Breast epithelium (tissue), 4 donors: ENCODE results near the gene NTNG1. TPM values are rescaled to one million over a fixed set of nuclear protein-coding genes. Genes with fewer than 3 reads are reported as not detected.

Experiments
- DNase-seq, 2 donors: peaks; one replicate each; pipeline ENCODE4 v3.0.0-alpha.2; 2019; ENCODE audit warnings: low spot score in 2 of 2
- H3K27ac ChIP-seq, 2 donors: fragments of 200-600 bp; sonication (generic) in 1 of 2; one replicate each; pipeline ENCODE4 v1.5.1; 2016 to 2019; ENCODE audit warnings: mild to moderate bottlenecking in 1 of 2
- H3K27me3 ChIP-seq, 2 donors: fragments of 200-600 bp; sonication (generic) in 1 of 2; one replicate each; pipeline versions ENCODE4 v1.5.1 to v1.6.0; 2017 to 2019; ENCODE audit warnings: control low read depth in 1 of 2, mild to moderate bottlenecking in 1 of 2
- H3K36me3 ChIP-seq: fragments of 200-600 bp; one replicate; pipeline ENCODE4 v1.5.1; 2019
- H3K4me1 ChIP-seq, 2 donors: fragments of 200-600 bp; sonication (generic); one replicate each; pipeline ENCODE4 v1.5.1; 2016 to 2019; ENCODE audit warnings: control low read depth in 1 of 2
- H3K4me3 ChIP-seq, 3 donors: fragments of 200-600 bp; sonication (generic); 1 replicate in 2 of 3; 2 replicates in 1 of 3; pipeline ENCODE4 v1.5.1; 2016 to 2019; ENCODE audit warnings: mild to moderate bottlenecking in 3 of 3, moderate library complexity in 2 of 3
- H3K9me3 ChIP-seq, 2 donors: fragments of 200-600 bp; sonication (generic) in 1 of 2; one replicate each; pipeline ENCODE4 v1.5.1; 2016 to 2019; ENCODE audit warnings: control low read depth in 1 of 2
- POLR2A ChIP-seq: fragments of 450-650 bp; IDR thresholded peaks from one replicate; pipeline ENCODE4 v1.6.1; 2016; ENCODE audit warnings: antibody characterized with exemption, mild to moderate bottlenecking, moderate library complexity
- POLR2AphosphoS5 ChIP-seq, 3 donors: sonication (generic); formaldehyde crosslinking; IDR thresholded peaks; one replicate each; pipeline ENCODE4 v1.6.1; 2017; ENCODE audit warnings: antibody characterized with exemption in 3 of 3
- intact Hi-C: fragments of 100-400 bp; cut with DNase I; formaldehyde crosslinking; loops from one replicate; pipeline ENCODE4 v1.15.1; 2023; ENCODE audit warnings: low total_unique reads
- total RNA-seq, 3 donors: library from RNA; depleted of rRNA; stranded (reverse); fragments of >200 nt; gene quantifications; one replicate each; pipeline ENCODE4 v1.1.0, GENCODE V29; 2016
- TF ChIP-seq, protein P1 (sequence below), 3 donors: fragments of 450-650 bp; IDR thresholded peaks; one replicate each; pipeline ENCODE4 v1.5.1; 2016 to 2017; ENCODE audit warnings: antibody characterized with exemption in 3 of 3, mild to moderate bottlenecking in 3 of 3, moderate library complexity in 3 of 3

The NTNG1 gene
- total RNA-seq, 3 donors from 2014 or later: 0.32 to 5.7 (median 0.98) TPM

DNA sequence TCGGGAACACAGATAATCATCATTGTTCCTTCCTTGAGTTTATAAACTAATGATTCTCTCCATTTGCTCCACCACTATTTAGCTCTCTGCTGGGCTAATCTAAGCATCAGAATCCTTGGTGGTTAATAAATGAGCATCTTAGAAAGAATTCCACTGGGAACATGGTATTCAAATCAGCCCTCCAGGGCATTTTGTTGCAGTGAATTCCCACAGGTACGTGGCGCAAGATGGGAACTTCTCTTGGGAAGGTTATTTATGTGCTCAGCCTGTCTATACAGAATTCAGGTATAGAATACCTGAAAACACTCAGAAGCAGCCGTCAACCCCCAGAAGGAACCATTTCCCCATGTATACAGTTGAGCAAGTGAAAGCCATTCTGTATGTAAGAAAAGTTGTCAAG is 131.5 kb downstream of the NTNG1 start:
- DNase-seq: no peak
- TF ChIP-seq POLR2AphosphoS5 (IDR thresholded peaks at IDR 0.05): no peak
- TF ChIP-seq, protein P1, sequence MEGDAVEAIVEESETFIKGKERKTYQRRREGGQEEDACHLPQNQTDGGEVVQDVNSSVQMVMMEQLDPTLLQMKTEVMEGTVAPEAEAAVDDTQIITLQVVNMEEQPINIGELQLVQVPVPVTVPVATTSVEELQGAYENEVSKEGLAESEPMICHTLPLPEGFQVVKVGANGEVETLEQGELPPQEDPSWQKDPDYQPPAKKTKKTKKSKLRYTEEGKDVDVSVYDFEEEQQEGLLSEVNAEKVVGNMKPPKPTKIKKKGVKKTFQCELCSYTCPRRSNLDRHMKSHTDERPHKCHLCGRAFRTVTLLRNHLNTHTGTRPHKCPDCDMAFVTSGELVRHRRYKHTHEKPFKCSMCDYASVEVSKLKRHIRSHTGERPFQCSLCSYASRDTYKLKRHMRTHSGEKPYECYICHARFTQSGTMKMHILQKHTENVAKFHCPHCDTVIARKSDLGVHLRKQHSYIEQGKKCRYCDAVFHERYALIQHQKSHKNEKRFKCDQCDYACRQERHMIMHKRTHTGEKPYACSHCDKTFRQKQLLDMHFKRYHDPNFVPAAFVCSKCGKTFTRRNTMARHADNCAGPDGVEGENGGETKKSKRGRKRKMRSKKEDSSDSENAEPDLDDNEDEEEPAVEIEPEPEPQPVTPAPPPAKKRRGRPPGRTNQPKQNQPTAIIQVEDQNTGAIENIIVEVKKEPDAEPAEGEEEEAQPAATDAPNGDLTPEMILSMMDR (IDR thresholded peaks at IDR 0.05): no peak
- no peak for TF ChIP-seq POLR2A

DNA sequence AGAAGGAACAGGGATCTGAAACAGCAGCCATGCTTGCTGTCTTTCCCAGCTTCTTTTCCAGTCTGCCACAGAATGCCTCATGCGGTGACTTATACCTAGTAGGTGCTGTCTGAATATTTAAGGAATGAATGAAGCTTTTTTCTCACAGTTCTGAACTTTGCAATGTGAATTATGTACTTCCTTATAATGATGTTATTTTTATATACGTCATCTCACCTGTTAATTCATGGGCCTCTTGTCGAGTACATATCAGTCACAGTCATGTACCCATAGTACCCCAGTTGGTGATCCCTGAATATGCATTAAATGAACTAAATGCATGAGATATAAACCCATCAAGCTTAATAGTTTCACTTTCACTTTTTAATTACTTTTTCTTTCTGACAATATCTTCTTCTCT is 132.7 kb downstream of the NTNG1 start:
- no peak overlapping the region for H3K4me3 ChIP-seq
- no peak overlapping the region for H3K27ac ChIP-seq
- no peak for TF ChIP-seq POLR2AphosphoS5 (IDR thresholded peaks at IDR 0.05)
- no peak for TF ChIP-seq POLR2A
- TF ChIP-seq, protein P1 (IDR thresholded peaks at IDR 0.05): no peak
- intact Hi-C loops: no loop called here
- no peaks in the 10 kb centered on the region for H3K4me1 ChIP-seq
- H3K9me3 ChIP-seq: no peaks in the 10 kb centered on the region
- H3K36me3 ChIP-seq: no peaks in the 10 kb centered on the region
- H3K27me3 ChIP-seq: no peaks in the 10 kb centered on the region
- DNase-seq: no peak

More for the DNA sequence above, 131.5 kb downstream of the NTNG1 start:
- Histone ChIP-seq H3K36me3 (no peaks in the 10 kb centered on the region), H3K27ac (no peak overlapping the region), H3K27me3 (no peaks in the 10 kb centered on the region), H3K4me1 (no peaks in the 10 kb centered on the region), H3K4me3 (no peak overlapping the region), H3K9me3 (no peaks in the 10 kb centered on the region)
- intact Hi-C loops: no loop called here

DNA sequence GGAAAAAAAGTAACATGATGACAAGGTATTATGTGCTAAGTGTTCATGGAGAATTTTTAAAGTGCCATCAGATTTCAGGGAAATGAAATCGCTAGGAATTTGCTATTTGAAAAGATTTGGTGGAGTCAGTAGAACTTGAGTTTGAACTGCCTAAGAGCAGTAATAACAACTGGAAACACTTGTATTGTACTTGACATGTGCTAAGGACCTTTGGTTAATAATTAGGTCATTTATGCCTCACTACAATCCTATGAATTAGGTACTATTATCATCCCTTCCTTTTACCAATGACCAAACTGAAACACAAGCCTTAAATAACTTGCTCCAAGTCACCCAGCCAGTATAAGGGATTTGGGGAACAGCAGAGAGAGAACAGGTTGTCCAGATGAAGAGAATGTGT is 133.4 kb downstream of the NTNG1 start:
- TF ChIP-seq POLR2AphosphoS5 (IDR thresholded peaks at IDR 0.05) (no peak), POLR2A (no peak)
- TF ChIP-seq, protein P1 (IDR thresholded peaks at IDR 0.05): no peak
- no peak for DNase-seq
- Histone ChIP-seq H3K4me3 (no peak overlapping the region), H3K9me3 (no peaks in the 10 kb centered on the region), H3K27ac (no peak overlapping the region), H3K27me3 (no peaks in the 10 kb centered on the region), H3K4me1 (no peaks in the 10 kb centered on the region), H3K36me3 (no peaks in the 10 kb centered on the region)
- intact Hi-C loops: no loop called here

DNA sequence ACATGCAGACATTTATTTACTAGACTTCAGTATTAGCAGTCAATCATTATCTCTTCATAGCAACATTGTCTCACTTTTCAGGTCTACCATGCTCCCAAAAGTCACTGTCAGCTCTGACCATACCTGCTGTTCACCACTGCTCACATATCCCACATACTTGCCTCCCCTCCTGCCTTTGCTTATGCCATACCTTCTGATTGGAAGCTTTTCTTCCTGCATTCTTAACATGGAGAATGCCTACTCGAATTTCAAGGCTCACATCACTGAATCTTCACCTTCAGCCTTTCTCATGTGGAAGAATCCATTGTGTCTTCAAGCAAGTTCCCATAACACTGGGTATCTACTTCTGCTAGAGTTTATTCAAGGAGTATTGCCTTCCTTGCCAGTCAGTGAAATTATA is 135.4 kb downstream of the NTNG1 start:
- Histone ChIP-seq H3K27ac (no peak overlapping the region), H3K27me3 (no peaks in the 10 kb centered on the region), H3K9me3 (no peaks in the 10 kb centered on the region), H3K4me3 (no peak overlapping the region), H3K36me3 (no peaks in the 10 kb centered on the region), H3K4me1 (no peaks in the 10 kb centered on the region)
- no peak for DNase-seq
- intact Hi-C loops: no loop called here
- TF ChIP-seq POLR2AphosphoS5 (IDR thresholded peaks at IDR 0.05): no peak
- TF ChIP-seq, protein P1 (IDR thresholded peaks at IDR 0.05): no peak

DNA sequence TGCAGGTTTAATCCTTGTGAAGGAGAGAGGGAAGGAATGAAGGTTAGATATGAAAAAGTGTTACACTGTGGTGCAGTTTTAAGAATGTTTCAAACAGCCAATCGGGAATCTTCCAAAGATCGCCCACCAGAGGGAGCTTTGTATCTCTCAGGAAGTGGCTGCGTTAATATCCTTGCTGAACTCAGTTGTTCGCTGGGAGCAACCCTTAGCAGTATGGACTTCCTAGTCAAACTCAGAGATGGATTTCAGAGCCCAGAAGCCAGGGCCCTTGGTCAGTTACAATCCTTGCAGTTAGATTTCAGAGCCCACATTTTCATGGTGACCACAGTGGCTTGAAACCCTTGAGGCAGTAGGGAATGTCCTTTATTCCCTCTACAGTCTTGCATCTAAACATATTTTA is 136.2 kb downstream of the NTNG1 start:
- DNase-seq: no peak
- intact Hi-C loops: no loop called here

More for the DNA sequence above, 136.2 kb downstream of the NTNG1 start:
- Histone ChIP-seq H3K4me1 (no peaks in the 10 kb centered on the region), H3K4me3 (no peak overlapping the region), H3K9me3 (no peaks in the 10 kb centered on the region), H3K27me3 (no peaks in the 10 kb centered on the region), H3K36me3 (no peaks in the 10 kb centered on the region), H3K27ac (no peak overlapping the region)
- TF ChIP-seq, protein P1 (IDR thresholded peaks at IDR 0.05): peak in 2 of 3 donors; percentile 27 to 49
- no peak for TF ChIP-seq POLR2A
